ENCODE data around the gene SEMA4B. TPM values are rescaled to one million over a fixed set of nuclear protein-coding genes. Genes with fewer than 3 reads are reported as not detected.
"Not testable (repeated sequence)": the region's sequence is repeated elsewhere in the genome, so short reads cannot be mapped to it uniquely, and the experiment has no call there.

Gene SEMA4B
- total and polyA plus RNA-seq, 2 of the 8 experiments (the other 6 are each of a cell fraction or from before 2014, with no cell fraction given), result 42.7 to 43.0 TPM

GRCh38 chr15:90278467-90278866, 77.3 kb downstream of the SEMA4B start:
- not testable (repeated sequence) for H3K79me2 ChIP-seq (ENCODE audit: control insufficient read depth in 1 of 2, insufficient read depth in 2 of 2, low read length in 2 of 2); H2BK120ac ChIP-seq (replicated peaks; ENCODE audit: low read depth, low read length); H3K14ac ChIP-seq (ENCODE audit: insufficient read length); H4K5ac ChIP-seq (ENCODE audit: insufficient read length, low read depth, low read length); H3K36me3 ChIP-seq (ENCODE audit: control insufficient read depth in 2 of 4, insufficient read depth in 4 of 4, low read length in 3 of 4); H3K4me1 ChIP-seq (replicated peaks in 1 of 4; ENCODE audit: control insufficient read depth in 3 of 4, insufficient read depth in 4 of 4, low read length in 3 of 4); H2AK5ac ChIP-seq (ENCODE audit: low read depth, low read length); H3K23ac ChIP-seq (ENCODE audit: insufficient read length); H4K20me1 ChIP-seq (replicated peaks in 1 of 2; ENCODE audit: control insufficient read depth in 1 of 2, insufficient read depth in 2 of 2, low read length in 2 of 2); H3K27ac ChIP-seq (ENCODE audit: low read depth, low read length); H3K18ac ChIP-seq (ENCODE audit: extremely low read depth, low read length); DNase-seq (ENCODE audit: low read depth in 1 of 2, low spot score in 2 of 2); H2BK20ac ChIP-seq (ENCODE audit: low read length); H3K23me2 ChIP-seq (ENCODE audit: low read depth, low read length); FAIRE-seq; H2BK15ac ChIP-seq (ENCODE audit: low read length); H3K79me1 ChIP-seq (ENCODE audit: low read depth, low read length); H3K56ac ChIP-seq (replicated peaks; ENCODE audit: insufficient read length, low read depth, low read length); H2AFZ ChIP-seq (ENCODE audit: low read length); H3K4ac ChIP-seq (replicated peaks; ENCODE audit: insufficient read length, low read depth, low read length); H3K9ac ChIP-seq (replicated peaks in 1 of 4; ENCODE audit: extremely low read depth in 1 of 4, low read depth in 3 of 4, low read length in 3 of 4); H4K91ac ChIP-seq (replicated peaks; ENCODE audit: insufficient read length, low read length); H4K8ac ChIP-seq (ENCODE audit: extremely low read depth, insufficient read depth, low read length); H2BK12ac ChIP-seq (ENCODE audit: low read depth, low read length); H3K4me3 ChIP-seq (ENCODE audit: extremely low read depth in 1 of 4, insufficient read depth in 2 of 4, low read depth in 3 of 4, low read length in 4 of 4); H3K27me3 ChIP-seq (replicated peaks in 1 of 4; ENCODE audit: control insufficient read depth in 3 of 4, extremely low read depth in 1 of 4, insufficient read depth in 3 of 4, low read length in 3 of 4); H2BK5ac ChIP-seq (ENCODE audit: low read depth, low read length); H3K9me3 ChIP-seq (ENCODE audit: insufficient read depth in 2 of 2, low read depth in 1 of 2, low read length in 1 of 2); H3K4me2 ChIP-seq (ENCODE audit: insufficient read depth in 1 of 2, low read depth in 2 of 2, low read length in 2 of 2)
- WGBS, 2 experiments (ENCODE audit: extremely low coverage in 1 of 2, insufficient coverage in 1 of 2, insufficient read length in 1 of 2, insufficient replicate concordance in 2 of 2, low coverage in 1 of 2, low lambda C conversion rate in 2 of 2, missing lambda C conversion rate in 1 of 2), result 94% methylated on average over 7 of the region's 12 CpGs; no CpG with 5 or more reads in 1 of the 2 experiments
- ChIA-PET CTCF (ENCODE audit: partially characterized antibody) (interaction anchor here (1.0 kb wide), 1 partner anchor 135 kb away, joined by 3 read pairs; no protein-coding TSS in a partner anchor), POLR2A (ENCODE audit: partially characterized antibody) (interaction anchor here (0.7 kb wide), 1 partner anchor 10 kb away, joined by 3 read pairs; no protein-coding TSS in a partner anchor)

Small RNA genes lying within 50 kb of the gene (small RNA-seq; reads per million reads assigned to genes)
- gene RN7SL346P (ENCODE audit: insufficient read depth), result not detected

Other genes with a start within 250 kb of the SEMA4B start
- gene ZNF710, start 200.0 kb upstream of the SEMA4B start, total RNA-seq (2021; fragmentation: NEBNext Ultra II Directional; extraction: Animal tissue kit (Norgen Biotek cat#: 25700)), result 24.0 and 26.2 TPM in 2 replicates
- 10.5 and 14.4 TPM in 2 replicates for gene ZNF710, start 200.0 kb upstream of the SEMA4B start, polyA plus RNA-seq (2011; rRNA removed)
- gene IDH2, start 98.9 kb upstream of the SEMA4B start, total RNA-seq (2021; fragmentation: NEBNext Ultra II Directional; extraction: Animal tissue kit (Norgen Biotek cat#: 25700)), result 64.2 and 64.6 TPM in 2 replicates
- 79.7 and 84.6 TPM in 2 replicates for gene IDH2, start 98.9 kb upstream of the SEMA4B start, polyA plus RNA-seq (2011; rRNA removed)
- gene CIB1, start 32.6 kb downstream of the SEMA4B start, total RNA-seq (2021; fragmentation: NEBNext Ultra II Directional; extraction: Animal tissue kit (Norgen Biotek cat#: 25700)), result 26.0 and 29.1 TPM in 2 replicates
- gene CIB1, start 32.6 kb downstream of the SEMA4B start, polyA plus RNA-seq (2011; rRNA removed), result 50.4 and 63.5 TPM in 2 replicates
- gene GDPGP1, start 32.9 kb downstream of the SEMA4B start, total RNA-seq (2021; fragmentation: NEBNext Ultra II Directional; extraction: Animal tissue kit (Norgen Biotek cat#: 25700)), result 3.7 and 5.6 TPM in 2 replicates
- 1.8 and 3.0 TPM in 2 replicates for gene GDPGP1, start 32.9 kb downstream of the SEMA4B start, polyA plus RNA-seq (2011; rRNA removed)
- gene TTLL13, start 48.2 kb downstream of the SEMA4B start, total RNA-seq (2021; fragmentation: NEBNext Ultra II Directional; extraction: Animal tissue kit (Norgen Biotek cat#: 25700)), result 0.19 TPM in 1 of 2 replicates, not detected in the other
- gene TTLL13, start 48.2 kb downstream of the SEMA4B start, polyA plus RNA-seq (2011; rRNA removed), result 0.03 and 0.05 TPM in 2 replicates
- 101 and 102 TPM in 2 replicates for gene NGRN, start 64.3 kb downstream of the SEMA4B start, total RNA-seq (2021; fragmentation: NEBNext Ultra II Directional; extraction: Animal tissue kit (Norgen Biotek cat#: 25700))
- 59.4 and 60.1 TPM in 2 replicates for gene NGRN, start 64.3 kb downstream of the SEMA4B start, polyA plus RNA-seq (2011; rRNA removed)
- 2.3 and 2.6 TPM in 2 replicates for gene ZNF774, start 151.0 kb downstream of the SEMA4B start, total RNA-seq (2021; fragmentation: NEBNext Ultra II Directional; extraction: Animal tissue kit (Norgen Biotek cat#: 25700))
- gene ZNF774, start 151.0 kb downstream of the SEMA4B start, polyA plus RNA-seq (2011; rRNA removed), result 0.82 and 0.96 TPM in 2 replicates
- 133 and 138 TPM in 2 replicates for gene IQGAP1, start 186.9 kb downstream of the SEMA4B start, total RNA-seq (2021; fragmentation: NEBNext Ultra II Directional; extraction: Animal tissue kit (Norgen Biotek cat#: 25700))
- gene IQGAP1, start 186.9 kb downstream of the SEMA4B start, polyA plus RNA-seq (2011; rRNA removed), result 34.8 and 56.0 TPM in 2 replicates